Suprapubic skin (tissue), 4 donors: ENCODE results near the gene ARHGEF7. TPM values are rescaled to one million over a fixed set of nuclear protein-coding genes. Genes with fewer than 3 reads are reported as not detected.
"Not testable (repeated sequence)": the region's sequence is repeated elsewhere in the genome, so short reads cannot be mapped to it uniquely, and the experiment has no call there.

Experiments
- DNase-seq, 2 donors: peaks; one replicate each; pipeline ENCODE4 v3.0.0-alpha.2; 2019; ENCODE audit warnings: low spot score in 2 of 2
- H3K27ac ChIP-seq: fragments of 200-600 bp; sonication (generic); one replicate; pipeline ENCODE4 v1.5.1; 2019
- H3K27me3 ChIP-seq: fragments of 200-600 bp; sonication (generic); one replicate; pipeline ENCODE4 v1.5.1; 2019
- H3K36me3 ChIP-seq: fragments of 200-600 bp; sonication (generic); one replicate; pipeline ENCODE4 v1.5.1; 2019
- H3K4me1 ChIP-seq: fragments of 200-600 bp; sonication (generic); one replicate; pipeline ENCODE4 v1.5.1; 2019
- H3K4me3 ChIP-seq: fragments of 200-600 bp; sonication (generic); one replicate; pipeline ENCODE4 v1.5.1; 2019; ENCODE audit warnings: mild to moderate bottlenecking
- H3K9me3 ChIP-seq: fragments of 200-600 bp; sonication (generic); one replicate; pipeline ENCODE4 v1.5.1; 2019
- EP300 ChIP-seq: sonication (generic); formaldehyde crosslinking; IDR thresholded peaks from one replicate; pipeline ENCODE4 v1.6.1; 2017; ENCODE audit warnings: antibody characterized with exemption
- POLR2A ChIP-seq, 2 donors: fragments of 450-650 bp; IDR thresholded peaks; one replicate each; pipeline ENCODE4 v1.6.1; 2017; ENCODE audit warnings: antibody characterized with exemption in 2 of 2, mild to moderate bottlenecking in 2 of 2, moderate library complexity in 2 of 2
- POLR2AphosphoS5 ChIP-seq, 3 donors: sonication (generic); formaldehyde crosslinking; IDR thresholded peaks; one replicate each; pipeline ENCODE4 v1.6.1; 2017; ENCODE audit warnings: antibody characterized with exemption in 3 of 3
- WGBS: methylation state at CpG from one replicate; pipeline ENCODE4 v1.1.5; 2018; 5-methylcytosine and 5-hydroxymethylcytosine counted together
- total RNA-seq, 4 donors: library from RNA; depleted of rRNA; stranded (reverse); fragments of >200 nt; gene quantifications; one replicate each; pipeline ENCODE4 v1.1.0, GENCODE V29; 2016
- TF ChIP-seq, protein P1 (sequence below), 2 donors: fragments of 200-600 bp in 1 of 2; fragments of 450-650 bp in 1 of 2; sonication (generic) in 1 of 2; IDR thresholded peaks; one replicate each; pipeline ENCODE4 v1.5.1; 2016 to 2019; ENCODE audit warnings: antibody characterized with exemption in 2 of 2, mild to moderate bottlenecking in 1 of 2, moderate library complexity in 1 of 2

Gene ARHGEF7
- total RNA-seq, 4 donors from 2014 or later = 72.1 to 210 (median 99.6) TPM

DNA sequence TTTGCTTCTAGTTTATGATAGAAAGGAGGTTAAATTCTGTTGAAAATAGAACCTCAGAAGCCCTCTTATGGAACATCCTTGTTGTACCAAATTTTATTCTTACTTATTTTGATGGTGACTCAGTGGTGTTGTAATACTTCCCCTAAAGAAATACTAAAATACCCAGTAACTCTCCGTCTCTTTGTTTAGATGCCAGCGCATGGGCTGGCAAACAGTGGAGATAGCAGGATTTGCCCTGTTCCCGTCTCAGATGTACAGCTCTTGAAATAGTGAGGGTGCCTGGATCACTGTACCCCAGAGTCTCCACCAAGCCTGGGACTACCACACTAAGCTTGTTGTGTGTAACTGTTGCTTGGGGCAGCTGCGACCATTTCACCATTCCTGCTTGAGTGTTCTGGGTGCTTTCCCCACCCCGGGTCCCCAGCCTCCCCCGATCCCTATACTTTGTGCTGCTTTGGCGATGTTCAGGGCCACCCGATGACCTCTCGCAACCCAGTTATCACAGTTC, 138.3 kb downstream of the ARHGEF7 start:
- H3K4me3 ChIP-seq = no peak overlapping the region
- no peaks in the 10 kb centered on the region for H3K27me3 ChIP-seq
- no peaks in the 10 kb centered on the region for H3K9me3 ChIP-seq
- no peak overlapping the region for H3K27ac ChIP-seq
- peaks cover 12% of the 10 kb centered on the region for H3K4me1 ChIP-seq
- 95% methylated on average over 9 of the region's 9 CpGs for WGBS
- no peak for DNase-seq
- TF ChIP-seq POLR2AphosphoS5 (IDR thresholded peaks at IDR 0.05) = no peak
- TF ChIP-seq, protein P1, sequence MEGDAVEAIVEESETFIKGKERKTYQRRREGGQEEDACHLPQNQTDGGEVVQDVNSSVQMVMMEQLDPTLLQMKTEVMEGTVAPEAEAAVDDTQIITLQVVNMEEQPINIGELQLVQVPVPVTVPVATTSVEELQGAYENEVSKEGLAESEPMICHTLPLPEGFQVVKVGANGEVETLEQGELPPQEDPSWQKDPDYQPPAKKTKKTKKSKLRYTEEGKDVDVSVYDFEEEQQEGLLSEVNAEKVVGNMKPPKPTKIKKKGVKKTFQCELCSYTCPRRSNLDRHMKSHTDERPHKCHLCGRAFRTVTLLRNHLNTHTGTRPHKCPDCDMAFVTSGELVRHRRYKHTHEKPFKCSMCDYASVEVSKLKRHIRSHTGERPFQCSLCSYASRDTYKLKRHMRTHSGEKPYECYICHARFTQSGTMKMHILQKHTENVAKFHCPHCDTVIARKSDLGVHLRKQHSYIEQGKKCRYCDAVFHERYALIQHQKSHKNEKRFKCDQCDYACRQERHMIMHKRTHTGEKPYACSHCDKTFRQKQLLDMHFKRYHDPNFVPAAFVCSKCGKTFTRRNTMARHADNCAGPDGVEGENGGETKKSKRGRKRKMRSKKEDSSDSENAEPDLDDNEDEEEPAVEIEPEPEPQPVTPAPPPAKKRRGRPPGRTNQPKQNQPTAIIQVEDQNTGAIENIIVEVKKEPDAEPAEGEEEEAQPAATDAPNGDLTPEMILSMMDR (IDR thresholded peaks at IDR 0.05) = no peak
- no peak for TF ChIP-seq EP300
- no peak for TF ChIP-seq POLR2A (IDR thresholded peaks at IDR 0.05)
- peaks cover 61% of the 10 kb centered on the region for H3K36me3 ChIP-seq

DNA sequence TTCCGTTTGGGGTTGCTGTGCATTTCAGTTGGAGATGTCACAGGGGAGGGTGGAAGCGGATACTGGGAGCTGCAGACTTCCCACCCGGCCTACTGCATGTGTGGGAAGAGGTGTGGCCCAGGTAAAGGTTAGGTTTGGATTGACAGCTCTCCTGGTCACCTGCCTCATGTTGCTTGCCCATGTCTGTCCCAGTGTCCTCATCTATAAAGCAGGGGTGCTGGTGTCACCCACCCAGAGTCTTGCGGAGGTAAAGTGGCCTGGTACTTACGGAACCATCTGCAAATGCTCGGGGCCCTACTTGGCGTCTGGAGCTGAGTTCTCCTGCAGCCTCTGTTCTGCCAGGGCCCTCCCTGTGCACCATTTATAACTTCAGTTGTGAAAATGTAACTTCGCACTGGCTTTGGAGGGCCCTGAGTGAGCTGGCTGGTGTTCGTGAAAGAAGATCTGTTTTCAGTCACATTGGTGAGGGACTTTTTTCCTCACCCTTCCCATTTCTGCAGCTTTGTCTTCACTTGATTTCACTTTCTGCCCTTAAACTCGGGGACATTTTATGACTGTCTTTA, 140.2 kb downstream of the ARHGEF7 start:
- TF ChIP-seq, protein P1 (IDR thresholded peaks at IDR 0.05) = no peak
- TF ChIP-seq EP300 (no peak), POLR2A (IDR thresholded peaks at IDR 0.05) (no peak), POLR2AphosphoS5 (IDR thresholded peaks at IDR 0.05) (no peak)
- Histone ChIP-seq H3K27me3 (no peaks in the 10 kb centered on the region), H3K9me3 (no peaks in the 10 kb centered on the region), H3K36me3 (peaks cover 69% of the 10 kb centered on the region), H3K27ac (no peak overlapping the region), H3K4me3 (no peak overlapping the region), H3K4me1 (peaks cover 12% of the 10 kb centered on the region)
- no peak for DNase-seq
- WGBS = 95% methylated on average over 8 of the region's 10 CpGs

DNA sequence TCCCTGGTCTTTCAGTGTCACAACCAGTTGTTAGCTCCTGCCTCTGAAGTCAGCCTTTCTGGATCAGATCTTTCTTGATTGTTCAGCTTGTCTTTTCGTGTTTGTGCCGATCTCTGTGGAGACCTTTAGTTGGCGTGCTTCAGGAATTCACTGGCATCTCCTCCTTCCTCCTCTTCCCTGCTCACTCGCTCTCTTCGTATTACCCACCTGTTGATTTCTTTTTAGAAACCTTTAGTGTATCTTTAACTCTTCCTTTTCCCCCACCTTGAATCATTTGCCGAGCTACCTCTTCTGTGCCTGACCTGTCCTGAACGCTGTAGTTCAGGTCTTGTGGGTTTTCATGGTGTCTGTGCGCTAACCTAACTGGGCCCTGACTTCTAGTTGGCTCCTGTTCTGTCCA, 141.3 kb downstream of the ARHGEF7 start:
- Histone ChIP-seq H3K4me3 (no peak overlapping the region), H3K4me1 (peaks cover 12% of the 10 kb centered on the region), H3K27me3 (no peaks in the 10 kb centered on the region), H3K9me3 (no peaks in the 10 kb centered on the region), H3K36me3 (peaks cover 60% of the 10 kb centered on the region), H3K27ac (no peak overlapping the region)
- DNase-seq = no peak
- TF ChIP-seq POLR2A (IDR thresholded peaks at IDR 0.05) = no peak
- TF ChIP-seq POLR2AphosphoS5 (IDR thresholded peaks at IDR 0.05) = no peak
- TF ChIP-seq EP300 = no peak
- TF ChIP-seq, protein P1 (IDR thresholded peaks at IDR 0.05) = no peak
- WGBS = 96% methylated on average over 8 of the region's 8 CpGs

DNA sequence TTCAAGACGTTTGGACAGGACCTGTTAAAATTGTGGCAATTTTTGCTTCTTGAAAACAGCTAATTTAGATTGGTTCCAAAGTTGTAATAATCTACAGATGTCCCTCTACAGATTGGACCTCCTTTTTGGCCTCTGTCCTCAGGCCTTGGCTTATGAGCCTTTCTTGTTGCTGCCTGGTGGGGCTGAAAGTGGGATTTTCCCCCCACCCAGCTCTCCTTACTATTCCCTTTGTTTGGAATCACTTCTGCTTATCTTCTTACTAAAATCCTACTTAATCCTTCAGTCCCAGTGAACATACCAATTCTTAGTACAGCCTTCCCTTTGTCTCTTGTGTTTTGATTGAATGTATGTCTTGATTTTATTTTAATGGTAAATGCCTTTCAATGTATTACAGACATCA, 141.8 kb downstream of the ARHGEF7 start:
- Histone ChIP-seq H3K9me3 (no peaks in the 10 kb centered on the region), H3K27ac (no peak overlapping the region), H3K4me1 (peaks cover 9% of the 10 kb centered on the region), H3K4me3 (no peak overlapping the region), H3K27me3 (no peaks in the 10 kb centered on the region), H3K36me3 (peaks cover 57% of the 10 kb centered on the region)
- no peak for DNase-seq
- TF ChIP-seq, protein P1 (IDR thresholded peaks at IDR 0.05) = no peak
- TF ChIP-seq POLR2AphosphoS5 (IDR thresholded peaks at IDR 0.05) = no peak
- no peak for TF ChIP-seq EP300
- no peak for TF ChIP-seq POLR2A (IDR thresholded peaks at IDR 0.05)
- 64% methylated on average over 1 of the region's 1 CpG for WGBS

DNA sequence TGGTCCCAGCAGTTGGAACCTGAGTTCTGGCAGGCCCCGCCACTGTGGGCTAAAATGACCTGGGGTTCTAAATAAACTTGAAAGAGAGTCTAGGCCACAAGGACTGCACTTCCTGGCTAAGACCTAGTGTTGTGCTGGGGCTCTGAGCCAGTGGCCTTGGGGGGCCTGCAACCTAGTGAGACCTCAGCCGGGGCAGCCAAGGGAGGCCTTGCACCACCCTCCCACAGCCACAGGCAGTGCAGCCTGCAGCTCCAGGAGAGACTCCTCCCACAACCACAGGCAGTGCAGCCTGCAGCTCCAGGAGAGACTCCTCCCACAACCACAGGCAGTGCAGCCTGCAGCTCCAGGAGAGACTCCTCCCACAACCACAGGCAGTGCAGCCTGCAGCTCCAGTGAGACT, 142.8 kb downstream of the ARHGEF7 start:
- not testable (repeated sequence) for H3K27ac ChIP-seq, DNase-seq, H3K27me3 ChIP-seq, H3K4me1 ChIP-seq, H3K9me3 ChIP-seq, H3K4me3 ChIP-seq
- peaks cover 50% of the 10 kb centered on the region for H3K36me3 ChIP-seq
- 100% methylated on average over 1 of the region's 2 CpGs for WGBS

DNA sequence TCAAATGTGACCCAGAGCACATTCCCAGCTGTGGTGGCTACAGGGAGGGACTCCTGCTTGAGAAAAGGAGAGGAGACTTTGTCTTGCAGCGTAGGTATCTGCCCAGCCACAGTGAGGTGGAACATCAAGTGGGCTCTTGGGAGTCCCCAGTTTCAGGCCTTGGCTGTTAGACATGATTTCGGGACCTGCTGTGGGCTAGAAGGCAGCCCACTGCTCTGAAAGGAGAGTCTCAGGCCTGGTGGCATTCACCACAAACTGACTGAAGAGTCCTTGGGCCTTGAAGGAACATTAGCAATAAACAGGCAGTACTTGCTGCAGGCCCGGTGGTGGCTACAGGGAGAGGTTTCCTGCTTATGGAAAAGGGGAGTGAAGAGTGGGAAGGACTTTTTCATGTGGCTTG, 143.5 kb downstream of the ARHGEF7 start:
- Histone ChIP-seq H3K27me3 (no peaks in the 10 kb centered on the region), H3K4me1 (no peaks in the 10 kb centered on the region), H3K36me3 (peaks cover 46% of the 10 kb centered on the region), H3K9me3 (no peaks in the 10 kb centered on the region), H3K27ac (no peak overlapping the region), H3K4me3 (no peak overlapping the region)
- TF ChIP-seq POLR2AphosphoS5 (IDR thresholded peaks at IDR 0.05) = no peak
- TF ChIP-seq, protein P1 (IDR thresholded peaks at IDR 0.05) = no peak
- TF ChIP-seq POLR2A (IDR thresholded peaks at IDR 0.05) = no peak
- TF ChIP-seq EP300 = no peak
- 96% methylated on average over 3 of the region's 3 CpGs for WGBS
- DNase-seq = no peak
